ENCODE data around the gene ATRN.

DNA sequence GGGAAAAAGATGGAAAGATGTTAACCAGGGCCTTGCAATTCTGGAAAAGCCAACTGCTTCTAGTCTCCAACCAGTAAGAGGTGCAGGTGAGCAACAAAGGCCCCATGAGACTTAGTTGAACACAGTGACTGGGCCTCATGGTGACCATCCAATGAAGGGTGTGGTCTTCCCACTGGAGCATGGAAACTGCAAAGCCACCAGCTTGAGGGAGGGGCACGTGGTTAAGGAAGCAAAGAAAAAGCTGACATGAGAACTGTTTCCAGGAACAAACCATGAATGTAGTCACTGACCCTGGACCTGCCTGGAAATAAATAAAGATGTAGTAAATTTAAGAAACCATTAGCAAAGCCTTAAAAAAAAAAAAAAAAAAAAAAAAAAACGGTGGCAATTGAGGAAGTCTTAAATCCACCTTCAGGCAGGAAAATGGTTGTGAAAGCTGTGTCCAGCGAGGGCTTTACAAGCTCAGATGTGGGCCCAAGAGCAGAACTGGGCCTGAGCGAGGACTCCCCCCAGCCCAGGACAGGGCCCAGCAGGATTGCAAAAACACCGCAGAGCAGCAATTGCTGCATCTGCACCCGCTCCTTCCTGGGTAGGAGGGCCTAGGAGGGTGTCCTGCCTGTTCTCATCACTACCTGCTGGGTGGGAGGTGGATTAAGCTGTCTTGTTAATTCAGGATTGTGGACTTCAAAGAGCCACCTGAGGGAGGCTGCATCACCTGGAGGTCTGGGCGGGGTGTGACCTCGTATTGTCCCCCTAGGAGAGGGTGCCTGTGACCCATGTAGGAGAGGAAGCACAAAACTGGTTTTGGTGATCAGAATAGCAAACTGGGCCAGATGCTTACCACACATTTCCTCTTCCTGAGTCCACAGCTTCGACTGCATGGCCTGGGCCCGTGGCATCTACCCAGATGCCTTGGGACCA, 182.1 kb downstream of the ATRN start:
- TF ChIP-seq CTCF (IDR thresholded peaks at IDR 0.05; ENCODE audit: borderline replicate concordance, extremely low read depth, low read length, poor library complexity, severe bottlenecking), result no peak
- no peak for TF ChIP-seq EZH2 (IDR thresholded peaks at IDR 0.05; ENCODE audit: borderline replicate concordance, low read depth, low read length, severe bottlenecking)
